Muscle of leg (tissue), 11 donors: Measurements from ENCODE around the gene PRR23E. TPM values are rescaled to one million over a fixed set of nuclear protein-coding genes. Genes with fewer than 3 reads are reported as not detected.
A peak's percentile ranks its signal among the peaks of the same experiment; 100 is the strongest.

ENCODE experiments used
- DNase-seq: peaks from one replicate; pipeline ENCODE4 v3.0.0; 2013
- H3K27ac ChIP-seq: one replicate; pipeline ENCODE4 v1.5.1; 2013; ENCODE audit warnings: mild to moderate bottlenecking, low read length, control low read depth
- H3K27me3 ChIP-seq: one replicate; pipeline ENCODE4 v1.6.1; 2013; ENCODE audit warnings: low read length; ENCODE audit not compliant: control insufficient read depth, insufficient read depth
- H3K36me3 ChIP-seq: one replicate; pipeline ENCODE4 v1.6.1; 2013; ENCODE audit warnings: low read length; ENCODE audit not compliant: control insufficient read depth, insufficient read depth
- H3K4me1 ChIP-seq: one replicate; pipeline ENCODE4 v1.6.1; 2013; ENCODE audit warnings: low read length; ENCODE audit not compliant: control insufficient read depth, insufficient read depth
- H3K4me3 ChIP-seq: one replicate; pipeline ENCODE4 v1.5.1; 2013; ENCODE audit warnings: low read length, control low read depth
- H3K9me3 ChIP-seq: replicated peaks from 2 replicates; pipeline ENCODE4 v1.6.1; 2013; ENCODE audit warnings: low read depth, low read length; ENCODE audit not compliant: control insufficient read depth
- WGBS: methylation state at CpG from one replicate; pipeline ENCODE4 v1.1.5; 2013; ENCODE audit warnings: missing lambda C conversion rate; ENCODE audit not compliant: insufficient coverage; 5-methylcytosine and 5-hydroxymethylcytosine counted together
- polyA plus RNA-seq, 8 donors: library from polyadenylated mRNA; unstranded; fragments of 120-200 nt; gene quantifications; one replicate each; pipeline versions ENCODE4 v1.2.1 to v1.2.3, GENCODE V29; 2013; ENCODE audit warnings: inconsistent platforms in 1 of 8, low replicate concordance in 1 of 8; ENCODE audit not compliant: insufficient read length in 8 of 8, insufficient read depth in 1 of 8
- total RNA-seq: library from RNA; stranded (reverse); fragments of 120-200 nt; gene quantifications from one replicate; pipeline ENCODE4 v1.2.4, GENCODE V29; 2013

PRR23E gene
- total and polyA plus RNA-seq, 9 donors = not detected

GRCh38 chr3:127208483-127209100 lies 15.7 kb downstream of the PRR23E start:
- Histone ChIP-seq H3K9me3 (no peaks in the 10 kb centered on the region), H3K27ac (no peak overlapping the region), H3K4me1 (no peaks in the 10 kb centered on the region), H3K27me3 (peaks cover 1% of the 10 kb centered on the region), H3K4me3 (no peak overlapping the region), H3K36me3 (no peaks in the 10 kb centered on the region)
- DNase-seq = no peak
- WGBS = 71% methylated on average over 13 of the region's 14 CpGs

GRCh38 chr3:127209155-127209839 lies 16.4 kb downstream of the PRR23E start:
- WGBS = 80% methylated on average over 13 of the region's 13 CpGs
- H3K27ac ChIP-seq = no peak overlapping the region
- no peak overlapping the region for H3K4me3 ChIP-seq
- H3K27me3 ChIP-seq = peaks cover 6% of the 10 kb centered on the region
- H3K9me3 ChIP-seq = no peaks in the 10 kb centered on the region
- H3K36me3 ChIP-seq = no peaks in the 10 kb centered on the region
- DNase-seq = no peak
- H3K4me1 ChIP-seq = no peaks in the 10 kb centered on the region

- WGBS = 57% methylated on average over 8 of the region's 14 CpGs
- H3K9me3 ChIP-seq = no peaks in the 10 kb centered on the region
- no peaks in the 10 kb centered on the region for H3K4me1 ChIP-seq
- H3K27ac ChIP-seq = no peak overlapping the region
- H3K4me3 ChIP-seq = no peak overlapping the region
- H3K36me3 ChIP-seq = no peaks in the 10 kb centered on the region
- no peak for DNase-seq
- peaks cover 6% of the 10 kb centered on the region for H3K27me3 ChIP-seq
Observed at GRCh38 chr3:127209840-127210653, 17.1 kb downstream of the PRR23E start.

GRCh38 chr3:127210654-127210943 lies 17.7 kb downstream of the PRR23E start:
- Histone ChIP-seq H3K36me3 (no peaks in the 10 kb centered on the region), H3K27me3 (peaks cover 6% of the 10 kb centered on the region), H3K4me1 (no peaks in the 10 kb centered on the region), H3K4me3 (no peak overlapping the region), H3K27ac (no peak overlapping the region), H3K9me3 (no peaks in the 10 kb centered on the region)
- DNase-seq = no peak
- 80% methylated on average over 1 of the region's 7 CpGs for WGBS

GRCh38 chr3:127211118-127212060 lies 18.5 kb downstream of the PRR23E start:
- 93% methylated on average over 10 of the region's 14 CpGs for WGBS
- peaks cover 9% of the 10 kb centered on the region for H3K27me3 ChIP-seq
- DNase-seq = no peak

GRCh38 chr3:127212231-127212630 lies 19.3 kb downstream of the PRR23E start:
- WGBS = 100% methylated on average over 2 of the region's 3 CpGs
- peaks cover 14% of the 10 kb centered on the region for H3K27me3 ChIP-seq
- DNase-seq = no peak
- no peaks in the 10 kb centered on the region for H3K36me3 ChIP-seq
- H3K9me3 ChIP-seq = no peaks in the 10 kb centered on the region
- no peak overlapping the region for H3K4me3 ChIP-seq
- H3K27ac ChIP-seq = no peak overlapping the region
- H3K4me1 ChIP-seq = no peaks in the 10 kb centered on the region

More at GRCh38 chr3:127211118-127212060, 18.5 kb downstream of the PRR23E start:
- Histone ChIP-seq H3K4me1 (no peaks in the 10 kb centered on the region), H3K9me3 (no peaks in the 10 kb centered on the region), H3K27ac (no peak overlapping the region), H3K4me3 (no peak overlapping the region), H3K36me3 (no peaks in the 10 kb centered on the region)

GRCh38 chr3:127212711-127213110 lies 19.8 kb downstream of the PRR23E start:
- Histone ChIP-seq H3K27me3 (peaks cover 15% of the 10 kb centered on the region), H3K27ac (no peak overlapping the region), H3K4me3 (no peak overlapping the region), H3K36me3 (no peaks in the 10 kb centered on the region), H3K4me1 (no peaks in the 10 kb centered on the region), H3K9me3 (no peaks in the 10 kb centered on the region)
- no peak for DNase-seq
- WGBS = 89% methylated on average over 4 of the region's 5 CpGs

GRCh38 chr3:127213381-127213918 lies 20.5 kb downstream of the PRR23E start:
- Histone ChIP-seq H3K36me3 (no peaks in the 10 kb centered on the region), H3K9me3 (no peaks in the 10 kb centered on the region), H3K27me3 (peaks cover 21% of the 10 kb centered on the region), H3K4me1 (no peaks in the 10 kb centered on the region), H3K4me3 (no peak overlapping the region), H3K27ac (no peak overlapping the region)
- 67% methylated on average over 1 of the region's 4 CpGs for WGBS
- DNase-seq = no peak

- peak; percentile 23 for DNase-seq
- no peak overlapping the region for H3K4me3 ChIP-seq
- no peaks in the 10 kb centered on the region for H3K36me3 ChIP-seq
- peaks cover 23% of the 10 kb centered on the region for H3K27me3 ChIP-seq
- WGBS = no CpG with 5 or more reads among the region's 3 CpGs
- no peaks in the 10 kb centered on the region for H3K9me3 ChIP-seq
- no peaks in the 10 kb centered on the region for H3K4me1 ChIP-seq
- no peak overlapping the region for H3K27ac ChIP-seq
Observed at GRCh38 chr3:127214975-127215374, 22.0 kb downstream of the PRR23E start.
